Measurements from ENCODE around the gene KLHL22. TPM values are rescaled to one million over a fixed set of nuclear protein-coding genes. Genes with fewer than 3 reads are reported as not detected.

The KLHL22 gene
- total RNA-seq, 6 donors from 2014 or later: 17.5 to 48.2 (median 22.7) TPM

DNA sequence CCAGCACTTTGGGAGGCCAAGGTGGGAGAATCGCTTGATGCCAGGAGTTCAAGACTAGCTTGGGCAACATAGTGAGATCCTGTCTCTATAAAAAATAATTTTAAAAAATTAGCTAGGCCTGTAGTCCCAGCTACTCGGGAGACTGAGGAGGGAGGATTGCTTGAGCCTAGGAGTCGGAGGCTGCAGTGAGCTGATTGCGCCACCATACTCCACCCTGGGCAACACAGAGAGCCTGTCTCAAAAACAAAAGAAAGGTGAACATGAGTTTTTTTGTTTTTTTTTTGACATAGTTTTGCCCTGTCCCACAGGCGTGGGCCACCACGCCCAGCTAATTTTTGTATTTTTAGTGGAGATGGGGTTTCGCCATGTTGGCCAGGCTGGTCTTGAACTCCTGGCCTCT, 29.5 kb upstream of the KLHL22 start:
- no peak for ATAC-seq (ENCODE audit: low FRiP score in 2 of 2)
- peaks cover 0 to 30% (median 17%) of the 10 kb centered on the region in 4 donors for H3K36me3 ChIP-seq
- H3K4me1 ChIP-seq: peaks cover 36 to 53% (median 41%) of the 10 kb centered on the region in 4 donors
- no peaks in the 10 kb centered on the region for H3K27me3 ChIP-seq
- no peak overlapping the region for H3K4me3 ChIP-seq
- no peak for TF ChIP-seq EP300 (IDR thresholded peaks at IDR 0.05)
- TF ChIP-seq POLR2AphosphoS5 (IDR thresholded peaks at IDR 0.05): no peak
- TF ChIP-seq, protein P1, sequence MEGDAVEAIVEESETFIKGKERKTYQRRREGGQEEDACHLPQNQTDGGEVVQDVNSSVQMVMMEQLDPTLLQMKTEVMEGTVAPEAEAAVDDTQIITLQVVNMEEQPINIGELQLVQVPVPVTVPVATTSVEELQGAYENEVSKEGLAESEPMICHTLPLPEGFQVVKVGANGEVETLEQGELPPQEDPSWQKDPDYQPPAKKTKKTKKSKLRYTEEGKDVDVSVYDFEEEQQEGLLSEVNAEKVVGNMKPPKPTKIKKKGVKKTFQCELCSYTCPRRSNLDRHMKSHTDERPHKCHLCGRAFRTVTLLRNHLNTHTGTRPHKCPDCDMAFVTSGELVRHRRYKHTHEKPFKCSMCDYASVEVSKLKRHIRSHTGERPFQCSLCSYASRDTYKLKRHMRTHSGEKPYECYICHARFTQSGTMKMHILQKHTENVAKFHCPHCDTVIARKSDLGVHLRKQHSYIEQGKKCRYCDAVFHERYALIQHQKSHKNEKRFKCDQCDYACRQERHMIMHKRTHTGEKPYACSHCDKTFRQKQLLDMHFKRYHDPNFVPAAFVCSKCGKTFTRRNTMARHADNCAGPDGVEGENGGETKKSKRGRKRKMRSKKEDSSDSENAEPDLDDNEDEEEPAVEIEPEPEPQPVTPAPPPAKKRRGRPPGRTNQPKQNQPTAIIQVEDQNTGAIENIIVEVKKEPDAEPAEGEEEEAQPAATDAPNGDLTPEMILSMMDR (IDR thresholded peaks at IDR 0.05): no peak
- TF ChIP-seq POLR2A (IDR thresholded peaks at IDR 0.05): no peak
- H3K27ac ChIP-seq: no peak overlapping the region
- WGBS, 2 donors: 91 to 98% methylated on average over 7 of the region's 7 CpGs
- DNase-seq: no peak
- H3K9me3 ChIP-seq: no peaks in the 10 kb centered on the region

DNA sequence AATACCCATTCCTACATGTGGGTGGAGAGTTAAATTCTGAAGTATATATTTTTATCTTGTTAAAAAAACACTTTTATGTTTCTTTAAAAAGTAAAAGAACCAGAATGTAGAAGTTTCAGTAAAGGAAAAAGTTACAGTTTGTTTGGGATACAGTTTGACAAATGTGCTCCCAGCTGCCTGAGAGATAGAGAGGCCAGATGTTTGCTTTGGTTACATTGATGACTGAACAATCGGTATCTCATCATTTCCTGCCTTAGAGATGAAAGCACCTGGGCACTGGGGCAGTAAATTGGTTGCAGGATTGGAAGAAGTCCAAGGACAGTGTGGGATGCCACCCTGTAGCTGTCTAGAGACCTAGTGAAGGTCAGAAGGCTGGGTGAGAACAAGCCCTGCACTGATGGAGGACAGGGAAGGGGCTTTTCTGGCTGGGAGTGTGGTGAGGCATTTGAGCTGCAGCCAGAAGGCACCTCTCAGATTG, 28.4 kb upstream of the KLHL22 start:
- Histone ChIP-seq H3K36me3 (peaks cover 0 to 36% (median 26%) of the 10 kb centered on the region in 4 donors), H3K27ac (peak overlapping the region in 2 of 4 donors; percentile 11)
- ATAC-seq (ENCODE audit: low FRiP score in 2 of 2): no peak

DNA sequence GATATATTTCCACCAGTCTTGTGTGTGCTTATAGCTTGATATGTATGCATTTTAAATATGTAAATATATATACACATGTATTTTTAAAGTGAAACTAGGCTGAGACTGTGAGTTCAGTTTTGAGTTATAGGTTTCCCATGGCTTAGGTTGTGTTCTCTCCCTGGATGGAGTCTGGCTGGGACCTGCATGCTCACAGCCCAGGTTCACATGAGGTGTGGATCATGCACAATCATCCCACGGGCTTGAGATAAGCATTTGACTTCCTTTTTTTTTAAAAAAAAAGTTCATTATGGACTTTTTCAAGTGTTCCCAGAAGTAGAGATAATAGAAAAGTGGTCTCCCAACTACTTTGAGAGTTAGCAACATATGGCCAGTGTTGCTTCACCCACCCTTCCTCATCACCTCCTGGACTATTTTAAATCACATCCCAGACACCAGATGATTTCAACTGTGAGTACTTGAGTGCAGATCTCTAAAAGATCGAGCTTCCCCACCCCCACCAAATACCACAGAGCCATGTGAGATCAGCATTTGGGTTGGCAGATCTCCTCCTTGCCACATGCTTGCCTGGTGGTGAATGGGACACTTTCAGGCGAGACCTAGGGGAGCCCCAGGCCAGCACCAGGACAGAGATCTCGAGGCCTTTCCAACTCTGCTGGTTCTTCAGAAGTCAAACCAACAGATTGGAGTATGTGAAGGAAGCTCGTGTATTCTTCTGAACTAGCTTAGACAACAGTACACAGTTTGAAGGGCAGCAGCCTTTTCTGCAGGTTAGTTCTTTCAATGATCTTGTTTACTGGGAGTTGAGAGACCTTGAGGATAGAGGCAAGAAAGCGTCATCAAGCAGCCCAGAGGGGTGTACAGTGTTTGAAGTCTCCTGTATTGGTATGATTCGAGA, 27.7 kb upstream of the KLHL22 start:
- 38 to 54% methylated on average over 7 of the region's 7 CpGs for WGBS, 2 donors
- peaks cover 36 to 60% (median 40%) of the 10 kb centered on the region in 4 donors for H3K4me1 ChIP-seq
- ATAC-seq (ENCODE audit: low FRiP score in 2 of 2): peak in 1 of 2 donors; percentile 13

More for the DNA sequence above, 28.4 kb upstream of the KLHL22 start:
- 0 to 5% methylated on average over 1 of the region's 1 CpG for WGBS, 2 donors
- no peak for DNase-seq
- no peak for TF ChIP-seq POLR2A (IDR thresholded peaks at IDR 0.05)
- TF ChIP-seq POLR2AphosphoS5 (IDR thresholded peaks at IDR 0.05): no peak
- TF ChIP-seq, protein P1 (IDR thresholded peaks at IDR 0.05): no peak
- TF ChIP-seq EP300 (IDR thresholded peaks at IDR 0.05): no peak
- Histone ChIP-seq H3K4me1 (peaks cover 35 to 59% (median 38%) of the 10 kb centered on the region in 4 donors), H3K4me3 (no peak overlapping the region), H3K27me3 (no peaks in the 10 kb centered on the region), H3K9me3 (no peaks in the 10 kb centered on the region)

DNA sequence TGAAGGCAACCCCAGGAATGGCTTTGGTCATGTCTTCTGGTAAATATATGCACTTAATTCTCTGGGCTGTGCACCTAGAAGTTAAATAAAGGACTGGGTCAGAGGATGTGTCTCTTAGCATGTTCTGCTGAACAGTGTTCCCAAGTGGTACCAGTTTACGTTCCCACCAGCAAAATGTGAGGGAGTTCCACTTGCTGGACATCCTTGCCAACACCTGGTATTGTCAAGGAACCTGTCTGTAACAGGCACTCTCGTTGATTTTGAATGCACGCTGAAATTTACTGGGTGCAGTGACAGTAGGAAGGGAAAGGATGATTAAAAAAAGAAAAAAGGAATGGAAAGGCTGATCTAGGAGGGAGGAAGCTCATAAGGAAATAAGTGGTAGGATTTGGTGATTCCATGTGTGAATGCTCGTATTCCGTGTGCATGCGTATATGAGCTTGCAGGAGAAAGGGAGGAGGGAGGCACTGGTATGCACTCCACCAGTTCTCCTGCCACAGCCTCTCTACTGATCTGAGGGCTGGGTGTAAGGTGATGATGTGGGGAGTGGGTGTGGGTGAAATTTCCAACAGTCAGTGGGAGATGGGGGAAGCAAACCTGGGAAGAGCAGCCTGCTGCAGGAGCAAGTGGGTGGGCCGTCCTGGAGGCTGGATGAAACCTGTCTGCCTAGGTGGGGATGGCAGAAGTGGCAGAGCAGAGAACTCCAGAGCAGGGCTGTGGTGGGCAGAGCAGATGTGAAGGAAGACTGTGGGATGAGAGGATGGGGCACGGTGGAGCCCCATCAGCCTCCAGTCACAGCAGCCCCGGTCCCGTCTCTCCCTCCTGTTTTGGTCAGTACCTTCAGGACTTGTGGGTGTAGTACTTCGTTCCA, 26.8 kb upstream of the KLHL22 start:
- TF ChIP-seq POLR2A (IDR thresholded peaks at IDR 0.05) (no peak), POLR2AphosphoS5 (IDR thresholded peaks at IDR 0.05) (no peak), EP300 (IDR thresholded peaks at IDR 0.05) (no peak)
- TF ChIP-seq, protein P1 (IDR thresholded peaks at IDR 0.05): no peak
- WGBS, 2 donors: 74 to 83% methylated on average over 11 of the region's 11 CpGs
- peaks cover 0 to 34% (median 18%) of the 10 kb centered on the region in 4 donors for H3K36me3 ChIP-seq
- H3K27me3 ChIP-seq: no peaks in the 10 kb centered on the region
- DNase-seq (no peak), ATAC-seq (ENCODE audit: low FRiP score in 2 of 2) (no peak)
- H3K4me3 ChIP-seq: no peak overlapping the region
- H3K9me3 ChIP-seq: no peaks in the 10 kb centered on the region
- peaks cover 39 to 69% (median 44%) of the 10 kb centered on the region in 4 donors for H3K4me1 ChIP-seq
- H3K27ac ChIP-seq: no peak overlapping the region

More for the DNA sequence above, 27.7 kb upstream of the KLHL22 start:
- H3K4me3 ChIP-seq: no peak overlapping the region
- peak overlapping the region; percentile 11 to 33 (median 17) for H3K27ac ChIP-seq
- H3K27me3 ChIP-seq: no peaks in the 10 kb centered on the region
- DNase-seq: no peak
- no peak for TF ChIP-seq POLR2AphosphoS5 (IDR thresholded peaks at IDR 0.05)
- no peak for TF ChIP-seq POLR2A (IDR thresholded peaks at IDR 0.05)
- no peak for TF ChIP-seq EP300 (IDR thresholded peaks at IDR 0.05)
- TF ChIP-seq, protein P1 (IDR thresholded peaks at IDR 0.05): no peak
- H3K9me3 ChIP-seq: no peaks in the 10 kb centered on the region
- peaks cover 0 to 34% (median 24%) of the 10 kb centered on the region in 4 donors for H3K36me3 ChIP-seq
